K562 (cell line): ENCODE results near the gene NUB1. TPM values are rescaled to one million over a fixed set of nuclear protein-coding genes. Genes with fewer than 3 reads are reported as not detected.

Experiments
- ATAC-seq: fragments of 200-7000 bp; cut with Tn5 transposase; 3 replicates; pipeline ENCODE4 v1.9.1; 2020; ENCODE audit warnings: moderate library complexity
- BruUV-seq: library from RNA; stranded (reverse); fragments of 400-500 nt; replicated peaks from 2 replicates; lab custom pipeline; 2021; lab: Mats Ljungman, UMichigan
- CTCF ChIA-PET: fragments of 300-600 bp; formaldehyde crosslinking; extraction: SDS; loops from one replicate; lab custom pipeline; 2021; ENCODE audit warnings: low intra/inter-chr PET ratio; lab: Yijun Ruan, JAX
- POLR2A ChIA-PET: fragments of 300-600, 350-650 bp; sonication (Branson Sonifier 250); formaldehyde crosslinking; extraction: SDS; loops from one replicate; lab custom pipeline; 2021; ENCODE audit warnings: antibody characterized with exemption, inconsistent platforms; lab: Yijun Ruan, JAX
- DNase-seq, 4 experiments: peaks; one replicate each; pipeline versions ENCODE4 v3.0.0 to v3.0.0-alpha.2; 2011 to 2018; ENCODE audit warnings: low spot score in 3 of 4, mixed read lengths in 3 of 4; ENCODE audit errors: extremely low read depth in 1 of 4
- FAIRE-seq: peaks from 2 replicates; lab custom pipeline; 2011; peaks lifted over from hg19 to GRCh38; lab: Jason Lieb, UNC
- H2AFZ ChIP-seq: 2 replicates; pipeline ENCODE4 v1.6.0; 2011; ENCODE audit warnings: low read depth, low read length, control low read depth, inconsistent platforms
- H3K27ac ChIP-seq: fragments of 200-600 bp; 3 replicates; pipeline ENCODE4 v1.8.0; 2011; ENCODE audit warnings: low read depth, mild to moderate bottlenecking, control low read depth, inconsistent platforms, low read length, moderate library complexity, mixed read lengths; ENCODE audit errors: extremely low read depth
- H3K27me3 ChIP-seq, 2 experiments: fragments of 300-600 bp in 1 of 2; 2 replicates in 1 of 2; 3 replicates in 1 of 2; pipeline versions ENCODE4 v1.6.0 to v1.8.0; 2011; ENCODE audit warnings: inconsistent platforms in 2 of 2, low read length in 2 of 2, mild to moderate bottlenecking in 1 of 2, mixed read lengths in 1 of 2, moderate library complexity in 1 of 2; ENCODE audit not compliant: control insufficient read depth in 2 of 2, insufficient read depth in 2 of 2
- H3K36me3 ChIP-seq: fragments of 300-600 bp; 3 replicates; pipeline ENCODE4 v1.8.0; 2011; ENCODE audit warnings: mild to moderate bottlenecking, low read length, inconsistent platforms; ENCODE audit not compliant: control insufficient read depth, insufficient read depth
- H3K4me1 ChIP-seq, 2 experiments: fragments of 200-600 bp in 1 of 2; replicated peaks in 1 of 2; 2 replicates in 1 of 2; 3 replicates in 1 of 2; pipeline versions ENCODE4 v1.5.1 to v1.8.0; 2011; ENCODE audit warnings: inconsistent platforms in 2 of 2, low read length in 2 of 2, mild to moderate bottlenecking in 1 of 2, mixed read lengths in 1 of 2, moderate library complexity in 1 of 2; ENCODE audit not compliant: control insufficient read depth in 2 of 2, insufficient read depth in 2 of 2
- H3K4me2 ChIP-seq: 2 replicates; pipeline ENCODE4 v1.6.1; 2011; ENCODE audit warnings: low read length, control low read depth, inconsistent platforms, mixed read lengths; ENCODE audit not compliant: insufficient read depth
- H3K4me3 ChIP-seq: fragments of 200-600 bp; sonication (generic), shearing (Covaris generic); 2 replicates; pipeline ENCODE4 v1.5.1; 2016; ENCODE audit warnings: control low read depth, inconsistent platforms
- H3K79me2 ChIP-seq: fragments of 200-600 bp; 3 replicates; pipeline ENCODE4 v1.8.0; 2011; ENCODE audit warnings: low read length, inconsistent platforms; ENCODE audit not compliant: control insufficient read depth, insufficient read depth
- H3K9ac ChIP-seq, 2 experiments: 2 replicates each; pipeline versions ENCODE4 v1.6.0 to v1.6.1; 2011; ENCODE audit warnings: low read depth in 2 of 2, low read length in 2 of 2, control low read depth in 1 of 2, inconsistent platforms in 1 of 2, mild to moderate bottlenecking in 1 of 2, mixed read lengths in 1 of 2; ENCODE audit not compliant: insufficient read depth in 1 of 2
- H3K9me1 ChIP-seq: one replicate; pipeline ENCODE4 v1.6.0; 2011; ENCODE audit warnings: inconsistent platforms, mild to moderate bottlenecking, low read length, moderate library complexity; ENCODE audit not compliant: control insufficient read depth, insufficient read depth
- H3K9me3 ChIP-seq: replicated peaks from 2 replicates; pipeline ENCODE4 v1.5.1; 2011; ENCODE audit warnings: low read depth, low read length, inconsistent platforms; ENCODE audit not compliant: control insufficient read depth, insufficient read depth
- H4K20me1 ChIP-seq: replicated peaks from 2 replicates; pipeline ENCODE4 v1.6.1; 2011; ENCODE audit warnings: low read length, inconsistent platforms, mixed read lengths; ENCODE audit not compliant: control insufficient read depth, insufficient read depth
- MTA3 ChIP-seq: fragments of 450-650 bp; formaldehyde crosslinking; IDR thresholded peaks from 2 replicates; pipeline ENCODE4 v1.6.1; 2017; ENCODE audit warnings: mild to moderate bottlenecking, borderline replicate concordance
- WGBS: fragments of 100-300 bp; shearing (Covaris generic); methylation state at CpG from one replicate; pipeline ENCODE4 v1.1.6; 2016; ENCODE audit warnings: low coverage, mixed read lengths; ENCODE audit not compliant: insufficient coverage; ENCODE audit errors: missing lambda C conversion rate; 5-methylcytosine and 5-hydroxymethylcytosine counted together
- in situ Hi-C: fragments of 300-500 bp; cut with MboI; formaldehyde crosslinking; loops from 4 replicates; pipeline ENCODE4 v1.15.0; 2018; ENCODE audit warnings: inconsistent platforms, mixed read lengths
- intact Hi-C: fragments of 100-400 bp; cut with micrococcal nuclease; formaldehyde crosslinking; loops from 2 replicates; pipeline ENCODE4 v1.14.2; 2022
- polyA plus RNA-seq, 8 experiments: library from polyadenylated mRNA; depleted of rRNA in 4 of 8; stranded (reverse) in 5 of 8; unstranded in 3 of 8; fragments of >200 nt; fragmentation: Nextera tagmentation in 2 of 8; fragmentation: Illumina TruSeq in 1 of 8; extraction: Ambion mirVana in 2 of 8; extraction: Trizol in 1 of 8; gene quantifications; 2 replicates each; pipeline versions ENCODE4 v1.2.1 to v1.2.3, GENCODE V29; 2011 to 2014; ENCODE audit warnings: inconsistent platforms in 1 of 8, missing spikeins in 1 of 8
- total RNA-seq, 7 experiments: library from RNA; depleted of rRNA in 6 of 7; stranded (reverse); fragments of >200 nt in 6 of 7; fragmentation: Illumina TruSeq in 2 of 7; extraction: Trizol in 2 of 7; gene quantifications; 2 replicates each; pipeline versions ENCODE4 v1.2.1 to v1.2.3, GENCODE V29; 2011 to 2021; ENCODE audit warnings: low replicate concordance in 1 of 7
- TF ChIP-seq, protein P1 (sequence below): sonication (generic); formaldehyde crosslinking; IDR thresholded peaks from 2 replicates; pipeline ENCODE4 v1.8.1; 2023; ENCODE audit warnings: mild to moderate bottlenecking, missing genetic modification reagents
- TF ChIP-seq, protein P2 (sequence below): sonication (generic); formaldehyde crosslinking; IDR thresholded peaks from 2 replicates; pipeline ENCODE4 v1.8.1; 2023; ENCODE audit warnings: mild to moderate bottlenecking, missing genetic modification reagents, moderate library complexity

Gene NUB1
- total and polyA plus RNA-seq, 9 of the 15 experiments (the other 6 are each of a cell fraction or from before 2014, with no cell fraction given), result 43.2 to 159 (median 85.2) TPM

DNA sequence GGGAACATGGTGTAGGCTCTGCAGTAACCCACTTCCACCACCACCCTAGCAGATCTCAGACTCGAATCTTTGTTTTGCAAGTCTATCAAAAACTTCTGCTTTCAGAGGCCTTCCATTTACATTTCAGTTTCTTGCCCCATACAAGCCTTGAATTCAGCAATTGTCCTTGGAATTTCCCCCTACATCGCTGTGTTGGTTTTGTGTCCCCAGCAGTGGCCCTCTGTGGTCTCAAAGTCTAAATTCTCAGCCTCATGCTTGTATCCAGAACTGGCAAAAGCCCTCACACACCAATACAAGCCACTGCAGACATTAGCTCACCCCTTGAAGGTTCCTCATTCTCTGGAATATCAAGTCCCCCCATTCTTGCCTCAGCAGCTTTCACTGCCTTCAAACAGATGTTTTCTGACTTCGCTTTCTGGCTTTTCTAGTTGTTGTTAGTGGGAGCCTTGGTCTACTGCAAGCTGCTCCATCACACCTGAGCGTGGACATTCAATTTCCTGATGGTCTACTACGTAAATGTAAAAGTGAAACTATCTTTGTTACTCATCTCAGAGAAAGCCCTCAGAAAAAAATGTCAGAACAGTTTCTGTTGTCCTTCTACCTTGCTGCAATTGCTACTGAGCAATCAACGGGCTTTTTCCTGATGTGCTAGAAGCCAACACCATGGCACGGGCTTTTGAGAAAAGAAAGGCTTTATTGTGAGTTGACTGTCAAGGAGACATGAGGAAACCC is 1.8 kb upstream of the NUB1 start:
- 11% methylated on average over 7 of the region's 7 CpGs for WGBS
- Histone ChIP-seq H3K9ac (no peak overlapping the region), H3K27ac (no peak overlapping the region), H3K79me2 (peaks cover 21% of the 10 kb centered on the region), H3K9me1 (no peaks in the 10 kb centered on the region), H3K4me2 (peak overlapping the region; percentile 17; the same call in 1 of the 2 replicates), H3K9me3 (no peaks in the 10 kb centered on the region), H3K27me3 (peaks cover 9 to 14% of the 10 kb centered on the region in 2 experiments), H3K4me3 (no peak overlapping the region), H3K36me3 (peaks cover 12% of the 10 kb centered on the region; the same call in 1 of the 3 replicates), H4K20me1 (no peaks in the 10 kb centered on the region), H3K4me1 (peaks cover 5 to 9% of the 10 kb centered on the region in 2 experiments; a peak in 3 of 5 replicates), H2AFZ (peak overlapping the region; percentile 70)
- no peak for ATAC-seq
- TF ChIP-seq, protein P1, sequence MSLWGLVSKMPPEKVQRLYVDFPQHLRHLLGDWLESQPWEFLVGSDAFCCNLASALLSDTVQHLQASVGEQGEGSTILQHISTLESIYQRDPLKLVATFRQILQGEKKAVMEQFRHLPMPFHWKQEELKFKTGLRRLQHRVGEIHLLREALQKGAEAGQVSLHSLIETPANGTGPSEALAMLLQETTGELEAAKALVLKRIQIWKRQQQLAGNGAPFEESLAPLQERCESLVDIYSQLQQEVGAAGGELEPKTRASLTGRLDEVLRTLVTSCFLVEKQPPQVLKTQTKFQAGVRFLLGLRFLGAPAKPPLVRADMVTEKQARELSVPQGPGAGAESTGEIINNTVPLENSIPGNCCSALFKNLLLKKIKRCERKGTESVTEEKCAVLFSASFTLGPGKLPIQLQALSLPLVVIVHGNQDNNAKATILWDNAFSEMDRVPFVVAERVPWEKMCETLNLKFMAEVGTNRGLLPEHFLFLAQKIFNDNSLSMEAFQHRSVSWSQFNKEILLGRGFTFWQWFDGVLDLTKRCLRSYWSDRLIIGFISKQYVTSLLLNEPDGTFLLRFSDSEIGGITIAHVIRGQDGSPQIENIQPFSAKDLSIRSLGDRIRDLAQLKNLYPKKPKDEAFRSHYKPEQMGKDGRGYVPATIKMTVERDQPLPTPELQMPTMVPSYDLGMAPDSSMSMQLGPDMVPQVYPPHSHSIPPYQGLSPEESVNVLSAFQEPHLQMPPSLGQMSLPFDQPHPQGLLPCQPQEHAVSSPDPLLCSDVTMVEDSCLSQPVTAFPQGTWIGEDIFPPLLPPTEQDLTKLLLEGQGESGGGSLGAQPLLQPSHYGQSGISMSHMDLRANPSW (CRISPR knock-in tag), result peak; percentile 68; the same call in 1 of the 2 replicates
- TF ChIP-seq MTA3, result no peak
- TF ChIP-seq, protein P2, sequence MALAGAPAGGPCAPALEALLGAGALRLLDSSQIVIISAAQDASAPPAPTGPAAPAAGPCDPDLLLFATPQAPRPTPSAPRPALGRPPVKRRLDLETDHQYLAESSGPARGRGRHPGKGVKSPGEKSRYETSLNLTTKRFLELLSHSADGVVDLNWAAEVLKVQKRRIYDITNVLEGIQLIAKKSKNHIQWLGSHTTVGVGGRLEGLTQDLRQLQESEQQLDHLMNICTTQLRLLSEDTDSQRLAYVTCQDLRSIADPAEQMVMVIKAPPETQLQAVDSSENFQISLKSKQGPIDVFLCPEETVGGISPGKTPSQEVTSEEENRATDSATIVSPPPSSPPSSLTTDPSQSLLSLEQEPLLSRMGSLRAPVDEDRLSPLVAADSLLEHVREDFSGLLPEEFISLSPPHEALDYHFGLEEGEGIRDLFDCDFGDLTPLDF, result 0 out of 2 replicates have a peak, but pooled peaks have one; percentile 51
- in situ Hi-C loops, result no loop called here
- FAIRE-seq, result no peak
- ChIA-PET POLR2A (interaction anchor here (0.6 to 1.0 kb wide), 3 partner anchors 11 to 104 kb away, joined by 3 read pairs; no protein-coding TSS in a partner anchor), CTCF (no interaction called here)
- no peak for DNase-seq
- BruUV-seq, result no TSS peak
- intact Hi-C loops, result no loop called here
